Measurements from ENCODE around the gene ATP7B.
"Not testable (repeated sequence)": the region's sequence is repeated elsewhere in the genome, so short reads cannot be mapped to it uniquely, and the experiment has no call there.

ATP7B gene

DNA sequence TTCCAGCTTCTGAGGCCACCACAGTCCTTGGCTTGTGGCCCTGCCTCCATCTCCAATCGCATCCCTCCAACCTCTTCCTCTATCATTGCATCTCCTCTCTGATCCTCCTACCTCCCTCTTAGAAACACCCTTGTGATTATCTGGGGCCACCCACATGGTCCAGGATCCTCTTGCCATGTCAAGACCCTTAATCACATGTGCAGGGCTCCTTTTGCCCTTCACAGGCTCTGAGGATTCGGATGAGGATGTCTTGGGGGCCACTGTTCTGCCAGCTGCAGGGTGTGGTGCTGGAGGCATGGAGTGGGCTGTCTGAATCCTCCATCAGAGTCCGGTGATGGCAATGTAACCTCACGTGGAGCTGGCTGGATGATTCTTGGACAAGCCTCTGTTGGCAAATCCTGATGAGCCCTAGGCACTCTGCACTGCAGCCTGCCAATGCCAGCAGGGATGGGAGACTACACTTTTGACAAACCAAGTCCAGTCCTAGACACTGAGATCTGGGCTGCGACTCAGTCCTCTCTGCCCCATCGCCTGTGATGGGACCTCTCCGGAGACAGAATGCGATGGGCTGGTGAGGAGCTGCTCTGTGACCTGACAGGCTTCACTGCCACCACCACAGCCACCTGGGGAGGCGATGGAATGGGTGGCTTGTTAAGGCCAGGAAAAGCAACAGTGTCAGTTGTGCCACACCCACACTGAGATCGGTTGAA is 88.3 kb downstream of the ATP7B start:
- no peak for DNase-seq (ENCODE audit: low read depth)

DNA sequence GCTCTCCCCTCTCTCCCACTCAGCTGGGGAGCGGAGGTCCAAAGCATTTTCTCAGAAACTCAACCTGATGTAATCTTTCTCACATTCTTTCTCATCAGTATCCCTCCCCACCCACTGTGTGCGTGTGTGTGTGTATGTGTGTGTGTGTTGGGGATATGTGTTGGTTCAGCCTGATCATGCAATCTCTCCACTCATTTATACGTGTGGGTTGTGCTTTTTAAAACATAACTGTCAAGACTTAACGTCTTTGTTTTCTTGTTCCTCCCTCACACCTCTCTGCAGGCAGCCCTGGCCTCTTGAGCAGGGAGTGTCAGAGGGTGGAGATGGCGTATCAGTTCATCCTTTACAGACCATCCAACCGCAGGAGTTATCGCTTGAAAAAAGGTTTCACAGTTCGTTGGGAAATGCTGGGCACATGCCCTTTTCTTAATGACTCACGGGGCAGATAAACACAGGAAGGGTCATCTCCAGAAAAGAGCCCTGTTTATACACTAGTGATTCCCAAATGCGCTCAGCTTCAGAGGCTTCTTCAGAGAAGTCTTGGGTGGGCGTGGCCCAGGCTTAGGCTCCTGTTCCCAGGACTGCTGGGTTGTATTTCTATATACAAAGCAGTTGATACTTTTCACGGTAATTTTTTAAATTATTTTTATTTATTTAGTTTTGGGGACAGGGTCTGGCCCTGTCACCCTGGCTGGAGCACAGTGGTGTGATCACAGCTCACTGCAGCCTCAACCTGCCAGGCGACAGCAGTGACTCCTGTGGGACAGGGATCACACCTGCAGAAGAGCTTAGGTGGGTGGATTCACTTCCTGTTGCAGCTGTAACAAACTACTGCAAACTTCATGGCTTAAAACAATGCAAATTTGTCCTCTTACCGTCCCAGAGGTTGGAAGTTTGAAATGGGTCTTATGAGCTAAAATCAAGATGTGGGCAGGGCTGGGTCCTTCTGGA is 89.2 kb downstream of the ATP7B start:
- DNase-seq (ENCODE audit: low read depth), result no peak

DNA sequence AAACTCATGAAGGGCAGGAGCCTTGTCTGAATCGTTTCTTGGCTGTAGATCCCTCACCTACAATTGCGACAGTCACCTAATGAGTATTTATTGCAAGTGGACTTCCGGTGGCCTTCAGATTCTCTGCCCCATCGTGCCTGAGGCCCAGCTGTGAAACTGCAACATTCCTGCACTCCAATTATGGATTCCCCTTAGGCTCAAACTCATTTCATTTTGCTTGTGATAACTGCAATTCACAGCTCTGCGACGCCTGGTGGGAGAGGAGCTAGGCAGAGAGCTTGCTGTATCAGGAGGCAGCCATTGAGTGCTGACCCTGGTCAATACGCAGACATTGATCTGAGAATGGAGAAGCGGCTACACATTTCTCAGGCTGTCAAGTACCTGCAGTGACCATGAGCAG is 90.5 kb downstream of the ATP7B start:
- DNase-seq (ENCODE audit: low read depth), result no peak

DNA sequence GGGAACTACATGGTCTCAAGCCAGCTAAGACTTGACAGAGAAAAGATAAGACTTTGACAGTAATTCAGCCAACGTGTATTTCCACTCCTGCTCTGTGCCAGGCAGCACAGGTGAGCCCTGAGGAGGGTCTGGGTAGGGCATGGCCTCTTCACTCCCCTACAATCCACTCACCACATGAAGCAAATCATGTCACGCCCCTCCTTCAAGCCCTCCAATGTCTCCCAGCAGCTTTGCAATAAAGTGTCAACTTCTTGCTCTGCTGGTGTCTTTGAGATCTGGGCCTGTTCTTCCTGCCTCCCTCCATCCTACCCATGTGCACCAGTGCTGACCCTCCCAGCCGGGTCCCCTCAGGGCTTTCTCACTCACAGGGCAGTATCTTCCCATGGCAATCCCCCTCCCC is 91.0 kb downstream of the ATP7B start:
- DNase-seq (ENCODE audit: low read depth), result no peak

DNA sequence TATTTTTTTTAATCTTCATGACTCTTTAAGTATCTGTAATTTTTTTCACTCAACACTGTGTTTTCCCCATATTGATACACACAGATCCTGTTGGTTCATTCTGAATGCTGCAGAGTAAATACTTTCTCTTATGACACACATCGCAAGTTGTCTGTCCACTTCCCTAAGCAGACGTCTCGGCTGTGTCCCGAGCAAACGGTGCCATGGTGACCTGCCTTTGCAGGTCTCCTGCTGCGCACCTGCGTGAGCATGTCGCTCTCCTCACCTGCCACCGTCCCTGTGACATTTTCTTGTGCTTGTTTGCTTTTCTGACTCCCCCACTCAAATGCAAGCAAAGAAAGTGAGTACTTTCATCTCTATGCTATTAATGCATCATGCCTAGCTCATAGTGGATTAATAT is 91.7 kb downstream of the ATP7B start:
- DNase-seq (ENCODE audit: low read depth), result no peak

- DNase-seq (ENCODE audit: low read depth), result no peak
Observed at GRCh38 chr13:51916962-51917361, 94.3 kb downstream of the ATP7B start.

DNA sequence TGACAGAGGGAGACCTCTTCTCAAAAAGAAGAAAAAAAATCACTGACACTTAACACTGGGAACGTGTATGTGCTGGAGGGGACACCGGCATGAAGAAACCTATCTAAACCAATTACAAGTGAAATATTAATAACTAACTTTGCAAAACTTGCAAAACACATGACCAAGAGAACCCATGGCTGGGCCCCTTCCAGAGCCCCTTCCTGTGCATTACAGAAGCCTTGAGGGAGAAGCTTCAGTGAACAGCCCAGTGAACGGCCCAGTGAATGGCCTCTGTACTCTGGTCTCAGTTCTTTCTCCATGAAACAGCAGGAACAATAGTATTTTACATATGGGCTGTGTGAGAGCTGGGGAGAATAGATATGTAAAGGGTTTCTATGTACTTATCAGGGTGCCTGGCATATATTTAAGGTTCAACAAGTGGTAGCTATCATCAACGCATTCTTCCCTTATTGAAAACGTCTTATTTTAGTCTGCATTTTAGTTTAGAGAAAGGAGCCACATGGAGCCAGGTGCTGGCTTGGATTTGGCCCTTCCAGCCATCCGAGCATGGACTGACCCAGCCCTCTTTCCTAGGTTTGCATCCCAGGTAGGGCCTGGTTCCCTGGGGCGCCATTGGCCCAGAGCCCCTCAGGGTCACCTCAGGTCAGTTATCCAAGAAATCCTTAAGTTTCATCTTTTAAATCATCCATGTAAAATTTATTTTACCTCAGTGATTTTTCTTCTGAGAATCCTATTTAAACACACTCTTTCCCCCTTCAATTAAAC is 95.0 kb downstream of the ATP7B start:
- DNase-seq (ENCODE audit: low read depth), result no peak

GRCh38 chr13:51914137-51914493 is 97.1 kb downstream of the ATP7B start:
- DNase-seq (ENCODE audit: low read depth), result no peak

DNA sequence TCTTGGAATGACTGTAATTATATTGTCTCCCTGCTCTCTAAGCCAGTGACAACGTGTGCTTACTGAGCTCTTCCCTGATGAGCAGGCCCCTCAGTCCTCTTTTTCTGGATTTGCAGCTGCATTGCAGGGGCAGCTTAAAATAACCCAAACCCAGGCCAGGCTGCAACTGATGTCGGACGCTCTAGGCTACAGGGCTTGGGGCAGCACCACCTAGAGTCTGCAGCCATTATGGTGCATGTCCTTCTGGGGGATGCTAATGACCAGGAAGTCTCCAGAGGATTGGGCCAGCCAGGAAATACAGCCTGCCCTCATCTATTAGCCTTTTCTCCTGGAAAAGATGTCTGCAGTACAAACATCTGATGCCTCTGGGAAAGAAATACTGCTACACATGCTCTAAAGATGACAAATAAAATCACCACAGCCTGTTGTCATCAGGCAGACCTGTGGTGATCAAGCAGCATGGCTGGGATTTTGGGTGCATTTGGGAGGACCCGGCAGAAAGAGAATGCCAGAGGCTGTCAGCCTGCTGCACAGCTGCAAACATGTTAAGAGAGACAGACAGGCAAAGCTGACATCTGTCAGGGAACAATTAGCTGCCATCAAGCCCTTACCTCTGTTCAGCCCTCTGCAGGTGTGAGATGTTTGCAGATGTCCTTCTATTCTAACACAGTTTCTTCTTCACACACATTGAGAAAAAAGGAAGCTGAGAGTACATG is 97.7 kb downstream of the ATP7B start:
- DNase-seq (ENCODE audit: low read depth), result no peak

- DNase-seq (ENCODE audit: low read depth), result no peak
Observed at GRCh38 chr13:51912511-51913225, 98.6 kb downstream of the ATP7B start.

DNA sequence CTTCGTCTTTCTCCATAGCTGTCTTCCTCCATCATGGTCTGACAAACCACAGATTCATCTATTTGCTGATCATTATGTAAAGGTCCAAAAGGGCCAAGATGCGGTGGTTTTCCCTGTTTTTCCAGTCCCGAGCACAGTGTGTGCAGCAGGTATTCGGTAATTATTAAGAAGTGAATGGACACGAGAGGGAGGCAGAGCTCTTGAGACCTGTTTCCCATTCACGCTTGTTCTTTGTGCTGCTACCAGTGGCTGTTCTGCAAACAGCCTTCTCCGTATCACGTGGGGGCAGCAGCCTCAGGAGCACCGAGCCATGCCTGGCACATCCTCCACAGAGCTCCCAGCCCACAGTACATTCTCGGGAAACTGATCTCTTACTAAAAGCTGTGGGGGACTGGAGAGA is 99.2 kb downstream of the ATP7B start:
- DNase-seq (ENCODE audit: low read depth), result no peak

GRCh38 chr13:51910508-51910907 is 100.7 kb downstream of the ATP7B start:
- DNase-seq (ENCODE audit: low read depth), result no peak

- not testable (repeated sequence) for DNase-seq (ENCODE audit: low read depth)
Observed at GRCh38 chr13:51909265-51909664, 102.0 kb downstream of the ATP7B start.

- no peak for DNase-seq (ENCODE audit: low read depth)
Observed at GRCh38 chr13:51907040-51907732, 104.1 kb downstream of the ATP7B start.

DNA sequence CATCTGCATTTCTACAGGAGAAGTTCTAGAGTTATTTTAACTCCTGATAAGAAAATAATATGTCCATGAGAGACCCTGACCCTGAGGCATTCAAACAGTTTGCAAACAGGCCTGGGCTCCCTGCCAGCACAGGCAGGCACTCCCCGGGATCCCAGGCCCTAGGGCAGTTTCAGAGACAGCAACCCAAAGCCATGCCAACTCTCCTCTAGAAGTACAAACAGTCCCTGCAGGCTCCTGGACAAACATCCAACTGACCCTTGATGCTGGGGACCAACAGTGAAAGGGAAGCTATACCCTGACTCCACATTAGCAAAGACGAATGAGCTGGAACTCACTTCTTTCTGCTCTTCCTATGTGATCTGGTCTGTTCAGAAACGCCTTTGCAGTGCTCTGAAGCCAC is 104.7 kb downstream of the ATP7B start:
- no peak for DNase-seq (ENCODE audit: low read depth)

GRCh38 chr13:51905787-51906186 is 105.5 kb downstream of the ATP7B start:
- DNase-seq (ENCODE audit: low read depth), result no peak

DNA sequence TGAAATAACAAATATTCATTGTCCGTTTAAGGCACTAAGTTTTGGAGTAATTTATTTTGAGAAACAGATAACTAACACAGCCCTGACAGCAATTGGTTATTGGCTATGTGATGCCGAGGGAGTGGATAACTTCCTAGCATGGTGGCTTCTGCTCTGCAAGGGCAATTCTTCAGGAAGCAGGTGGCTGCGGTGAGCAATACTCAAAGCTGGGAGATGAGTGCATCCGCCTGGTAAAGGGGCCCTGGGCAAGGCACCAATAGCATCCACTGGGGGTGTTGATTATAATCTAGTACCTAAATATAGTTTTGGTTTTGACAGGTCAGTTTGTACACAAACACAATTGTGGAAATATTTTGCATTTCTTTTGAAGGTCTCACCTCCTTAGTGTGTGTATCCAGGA is 108.5 kb downstream of the ATP7B start:
- DNase-seq (ENCODE audit: low read depth), result no peak

DNA sequence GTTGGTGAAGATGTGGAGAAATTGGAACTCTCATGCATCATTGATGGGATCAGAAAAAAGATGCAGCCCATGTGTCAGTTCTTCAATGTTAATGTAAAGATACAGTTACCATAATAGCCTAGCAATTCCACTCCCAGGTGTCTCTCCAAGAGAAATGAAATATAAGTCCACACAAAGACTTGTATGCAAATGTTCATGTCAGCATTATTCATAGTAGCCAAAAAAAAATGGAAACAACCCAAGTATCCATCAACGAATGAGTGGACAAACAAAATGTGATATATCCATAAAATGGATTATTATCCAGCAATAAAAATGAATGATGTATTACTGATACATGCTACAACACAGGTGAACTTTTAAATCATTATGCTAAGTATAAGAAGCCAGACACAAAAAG is 110.8 kb downstream of the ATP7B start:
- no peak for DNase-seq (ENCODE audit: low read depth)

DNA sequence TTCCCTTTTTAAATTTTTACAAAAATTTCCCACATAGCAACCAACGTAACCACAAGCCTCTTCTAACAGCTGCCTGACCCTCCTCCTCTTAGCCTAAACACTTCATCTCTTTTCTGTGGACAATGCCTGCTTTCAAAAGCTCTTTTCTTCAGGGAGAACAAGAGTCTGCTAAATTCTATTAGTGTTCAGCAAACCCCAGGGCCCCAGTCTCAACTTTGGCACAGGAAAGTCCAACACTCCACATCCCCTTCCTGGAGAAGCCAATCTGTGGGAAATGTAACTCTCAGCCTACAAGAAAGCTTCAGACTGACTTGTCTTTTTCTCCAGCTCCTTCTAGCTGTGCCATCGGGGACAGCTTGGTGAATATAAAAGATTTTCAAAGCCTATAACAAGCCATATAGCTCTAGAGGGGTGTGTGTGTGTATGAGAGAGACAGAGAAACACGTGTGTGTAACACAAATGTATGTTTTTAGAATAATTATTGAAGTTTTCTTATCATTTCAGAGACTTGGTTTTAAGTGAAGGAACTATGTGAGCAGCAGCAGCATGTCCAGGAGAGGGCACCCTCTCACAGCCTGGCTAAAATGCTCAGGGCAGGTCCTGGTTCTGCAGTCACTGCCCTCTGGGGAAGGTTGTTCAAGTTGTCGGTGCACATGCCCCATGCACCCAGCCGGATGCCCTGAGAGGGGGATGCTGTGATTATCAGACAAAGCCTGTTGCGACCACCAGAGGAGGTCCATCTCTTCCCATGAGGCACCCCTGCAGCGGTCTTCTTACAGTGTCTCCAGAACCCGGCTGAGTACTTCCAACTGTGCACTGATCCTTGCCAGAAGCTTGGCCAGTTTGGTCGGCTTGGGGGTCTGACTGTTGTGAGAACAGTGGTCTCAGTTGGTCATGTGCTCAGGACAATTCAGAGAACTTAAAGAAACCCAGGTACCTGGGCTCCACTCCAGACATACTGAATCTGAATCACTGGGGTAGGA is 115.1 kb downstream of the ATP7B start:
- peak; percentile 20 for DNase-seq (ENCODE audit: low read depth)

Measured in T follicular helper cell (primary cell).